Right lobe of liver (tissue), 6 donors: ENCODE results near the gene USP37. TPM values are rescaled to one million over a fixed set of nuclear protein-coding genes. Genes with fewer than 3 reads are reported as not detected.
A peak's percentile ranks its signal among the peaks of the same experiment; 100 is the strongest.

Source experiments
- ATAC-seq, 4 donors: fragments of 200-7000 bp; cut with Tn5 transposase; one replicate each; pipeline ENCODE4 v1.9.1; 2020; ENCODE audit warnings: mild to moderate bottlenecking in 4 of 4, moderate library complexity in 4 of 4
- DNase-seq, 3 donors: peaks; one replicate each; pipeline ENCODE4 v3.0.0-alpha.2; 2020
- H3K27ac ChIP-seq, 3 donors: fragments of 200-600 bp; one replicate each; pipeline ENCODE4 v1.8.0; 2022
- H3K27me3 ChIP-seq, 2 donors: fragments of 200-600 bp; one replicate each; pipeline ENCODE4 v1.8.0; 2022
- H3K36me3 ChIP-seq, 4 donors: fragments of 200-600 bp; sonication (generic) in 1 of 4; one replicate each; pipeline versions ENCODE4 v1.5.1 to v1.8.0; 2017 to 2022; ENCODE audit warnings: control low read depth in 1 of 4
- H3K4me1 ChIP-seq, 4 donors: fragments of 200-600 bp; sonication (generic) in 1 of 4; one replicate each; pipeline versions ENCODE4 v1.5.1 to v1.8.0; 2017 to 2022; ENCODE audit warnings: control low read depth in 1 of 4
- H3K4me3 ChIP-seq, 3 donors: fragments of 200-600 bp; one replicate each; pipeline ENCODE4 v1.8.0; 2022
- H3K9me3 ChIP-seq, 4 donors: fragments of 200-600 bp; sonication (generic) in 1 of 4; one replicate each; pipeline versions ENCODE4 v1.5.1 to v1.8.0; 2017 to 2022; ENCODE audit warnings: control low read depth in 1 of 4
- POLR2A ChIP-seq: fragments of 450-650 bp; IDR thresholded peaks from one replicate; pipeline ENCODE4 v1.6.1; 2017; ENCODE audit warnings: antibody characterized with exemption, mild to moderate bottlenecking
- WGBS: methylation state at CpG from one replicate; pipeline ENCODE4 v1.1.6; 2018; ENCODE audit warnings: low coverage, low lambda C conversion rate; ENCODE audit not compliant: insufficient coverage; ENCODE audit errors: missing lambda C conversion rate; 5-methylcytosine and 5-hydroxymethylcytosine counted together
- intact Hi-C, 2 donors: fragments of 100-400 bp; cut with DNase I; formaldehyde crosslinking; loops; one replicate each; pipeline versions ENCODE4 v1.11.2 to v1.14.1; 2022
- total RNA-seq, 6 experiments: library from RNA; depleted of rRNA in 2 of 6; stranded (reverse); fragments of >200 nt in 2 of 6; fragmentation: NEBNext Ultra II Directional in 3 of 6; extraction: Animal tissue kit (Norgen Biotek cat#: 25700) in 3 of 6; gene quantifications; one replicate each; pipeline versions ENCODE4 v1.1.0 to v1.2.4, GENCODE V29; 2016 to 2023
- TF ChIP-seq, protein P1 (sequence below), 4 donors: fragments of 200-600 bp in 3 of 4; fragments of 450-650 bp in 1 of 4; IDR thresholded peaks; one replicate each; pipeline versions ENCODE4 v1.5.1 to v1.8.0; 2016 to 2022; ENCODE audit warnings: antibody characterized with exemption in 4 of 4, mild to moderate bottlenecking in 2 of 4
- donor health status: DM: no; HTN: yes; CAD: no.
- donor health status: DM: no; HTN: no; CAD: no.
- donor health status: DM: no; HTN: no; CAD: no.
- donor health status: DM: no; HTN: yes; CAD: no.
- donor health status: DM: no; HTN: yes; CAD: no.

The USP37 gene
- total RNA-seq, 6 experiments from 2014 or later, result 4.8 to 8.9 (median 6.7) TPM

DNA sequence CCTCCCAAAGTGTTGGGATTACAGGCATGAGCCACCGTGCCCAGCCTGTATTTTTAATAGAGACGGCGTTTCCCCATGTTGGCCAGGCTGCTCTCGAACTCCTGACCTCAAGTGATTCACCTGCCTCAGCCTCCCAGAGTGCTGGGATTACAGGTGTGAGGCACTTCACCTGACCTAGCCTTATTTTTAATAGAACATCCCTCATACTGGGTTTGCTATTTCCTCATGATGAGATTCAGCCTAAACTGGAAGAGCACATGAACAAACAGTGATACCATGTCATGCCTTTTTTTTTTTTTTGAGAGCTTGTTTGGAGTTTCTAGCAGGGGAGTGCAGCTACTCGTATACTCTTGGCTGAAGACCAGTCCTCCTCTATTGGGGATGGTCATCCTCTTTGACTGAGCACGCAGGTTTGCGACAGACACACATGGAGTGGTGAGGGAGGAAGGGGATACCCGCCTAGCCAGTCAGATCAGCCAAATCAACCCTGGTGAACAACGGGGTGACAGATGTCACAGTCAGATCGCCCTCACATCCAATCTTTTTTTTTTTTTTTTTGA, 67.6 kb downstream of the USP37 start:
- Histone ChIP-seq H3K4me3 (no peak overlapping the region), H3K27ac (no peak overlapping the region), H3K27me3 (no peaks in the 10 kb centered on the region), H3K4me1 (no peaks in the 10 kb centered on the region), H3K9me3 (no peaks in the 10 kb centered on the region), H3K36me3 (peaks cover 0 to 18% (median 1%) of the 10 kb centered on the region in 4 donors)
- 89% methylated on average over 9 of the region's 10 CpGs for WGBS
- intact Hi-C loops, result no loop called here
- ATAC-seq (no peak), DNase-seq (no peak)
- TF ChIP-seq POLR2A, result no peak
- TF ChIP-seq, protein P1, sequence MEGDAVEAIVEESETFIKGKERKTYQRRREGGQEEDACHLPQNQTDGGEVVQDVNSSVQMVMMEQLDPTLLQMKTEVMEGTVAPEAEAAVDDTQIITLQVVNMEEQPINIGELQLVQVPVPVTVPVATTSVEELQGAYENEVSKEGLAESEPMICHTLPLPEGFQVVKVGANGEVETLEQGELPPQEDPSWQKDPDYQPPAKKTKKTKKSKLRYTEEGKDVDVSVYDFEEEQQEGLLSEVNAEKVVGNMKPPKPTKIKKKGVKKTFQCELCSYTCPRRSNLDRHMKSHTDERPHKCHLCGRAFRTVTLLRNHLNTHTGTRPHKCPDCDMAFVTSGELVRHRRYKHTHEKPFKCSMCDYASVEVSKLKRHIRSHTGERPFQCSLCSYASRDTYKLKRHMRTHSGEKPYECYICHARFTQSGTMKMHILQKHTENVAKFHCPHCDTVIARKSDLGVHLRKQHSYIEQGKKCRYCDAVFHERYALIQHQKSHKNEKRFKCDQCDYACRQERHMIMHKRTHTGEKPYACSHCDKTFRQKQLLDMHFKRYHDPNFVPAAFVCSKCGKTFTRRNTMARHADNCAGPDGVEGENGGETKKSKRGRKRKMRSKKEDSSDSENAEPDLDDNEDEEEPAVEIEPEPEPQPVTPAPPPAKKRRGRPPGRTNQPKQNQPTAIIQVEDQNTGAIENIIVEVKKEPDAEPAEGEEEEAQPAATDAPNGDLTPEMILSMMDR (IDR thresholded peaks at IDR 0.05), result no peak

GRCh38 chr2:218485986-218486667, 82.0 kb downstream of the USP37 start:
- H3K4me1 ChIP-seq, result peaks cover 0 to 8% (median 0%) of the 10 kb centered on the region in 4 donors
- peak; percentile 77 to 94 (median 91) for ATAC-seq
- peak; percentile 45 to 75 (median 71) for DNase-seq
- no peak for TF ChIP-seq POLR2A
- TF ChIP-seq, protein P1 (IDR thresholded peaks at IDR 0.05), result no peak
- intact Hi-C loops, result no loop called here
- peaks cover 0 to 21% (median 6%) of the 10 kb centered on the region in 4 donors for H3K36me3 ChIP-seq
- H3K27ac ChIP-seq, result peak overlapping the region in 2 of 3 donors; percentile 11 to 26
- H3K27me3 ChIP-seq, result no peaks in the 10 kb centered on the region
- H3K9me3 ChIP-seq, result no peaks in the 10 kb centered on the region
- no peak overlapping the region for H3K4me3 ChIP-seq
- WGBS, result 48% methylated on average over 7 of the region's 7 CpGs

GRCh38 chr2:218482651-218483050, 85.5 kb downstream of the USP37 start:
- H3K27ac ChIP-seq, result no peak overlapping the region

DNA sequence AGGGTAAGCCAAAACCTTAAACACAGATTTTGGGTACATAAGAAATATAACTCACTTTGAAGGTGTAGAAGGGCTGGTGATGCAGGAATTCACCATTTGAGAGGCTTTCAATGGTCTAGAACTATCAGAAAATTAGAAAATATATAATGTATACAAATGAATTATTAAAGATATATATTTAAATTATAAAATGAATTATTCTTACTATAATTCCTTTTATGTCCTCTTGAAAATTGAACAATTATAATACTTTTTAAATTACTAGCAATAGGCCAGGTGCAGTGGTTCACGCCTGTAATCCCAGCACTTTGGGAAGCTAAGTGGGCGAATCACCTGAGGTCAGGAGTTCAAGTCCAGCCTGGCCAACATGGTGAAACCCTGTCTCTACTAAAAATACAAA, 88.6 kb downstream of the USP37 start:
- DNase-seq, result no peak
- Histone ChIP-seq H3K36me3 (peaks cover 0 to 15% (median 9%) of the 10 kb centered on the region in 4 donors), H3K4me3 (no peak overlapping the region), H3K27me3 (no peaks in the 10 kb centered on the region), H3K9me3 (no peaks in the 10 kb centered on the region), H3K27ac (no peak overlapping the region), H3K4me1 (peaks cover 0 to 3% (median 0%) of the 10 kb centered on the region in 4 donors)
- ATAC-seq, result no peak
- 88% methylated on average over 2 of the region's 2 CpGs for WGBS
- intact Hi-C loops, result no loop called here
- TF ChIP-seq POLR2A, result no peak
- TF ChIP-seq, protein P1 (IDR thresholded peaks at IDR 0.05), result no peak

More at GRCh38 chr2:218482651-218483050, 85.5 kb downstream of the USP37 start:
- DNase-seq (no peak), ATAC-seq (no peak)
- H3K36me3 ChIP-seq, result peaks cover 0 to 16% (median 8%) of the 10 kb centered on the region in 4 donors
- H3K9me3 ChIP-seq, result no peaks in the 10 kb centered on the region
- H3K4me1 ChIP-seq, result peaks cover 0 to 8% (median 0%) of the 10 kb centered on the region in 4 donors
- H3K4me3 ChIP-seq, result no peak overlapping the region
- intact Hi-C loops, result no loop called here
- H3K27me3 ChIP-seq, result no peaks in the 10 kb centered on the region
- TF ChIP-seq, protein P1 (IDR thresholded peaks at IDR 0.05), result no peak
- TF ChIP-seq POLR2A, result no peak
- 67% methylated on average over 1 of the region's 1 CpG for WGBS
